Measurements from ENCODE around the gene DPY19L3. TPM values are rescaled to one million over a fixed set of nuclear protein-coding genes. Genes with fewer than 3 reads are reported as not detected.

DPY19L3 gene
- polyA plus RNA-seq, 1 donor from 2014 or later, result 26.7 TPM

- no peaks in the 10 kb centered on the region for H3F3A ChIP-seq (ENCODE audit: insufficient read depth, low read length, poor library complexity, severe bottlenecking)
- H3K9me3 ChIP-seq (ENCODE audit: low read length), result no peaks in the 10 kb centered on the region
- no peaks in the 10 kb centered on the region for H4K20me1 ChIP-seq (ENCODE audit: insufficient read depth)
- no peak overlapping the region for H3K4me2 ChIP-seq (ENCODE audit: low read length)
- H3K4me3 ChIP-seq (ENCODE audit: low read length), result no peak overlapping the region
- no peaks in the 10 kb centered on the region for H3K27me3 ChIP-seq (ENCODE audit: insufficient read depth, low read depth, low read length)
- H3K79me2 ChIP-seq (replicated peaks; ENCODE audit: insufficient read depth, low read length), result no peaks in the 10 kb centered on the region
- H3K27ac ChIP-seq (ENCODE audit: low read length), result no peak overlapping the region
- no peaks in the 10 kb centered on the region for H3K9me2 ChIP-seq (ENCODE audit: insufficient read depth, low read length)
- H3K9ac ChIP-seq (ENCODE audit: low read length), result no peak overlapping the region
- no peaks in the 10 kb centered on the region for H3K36me3 ChIP-seq (ENCODE audit: insufficient read depth, low read length)
- no peak overlapping the region for H2AFZ ChIP-seq (ENCODE audit: low read depth, low read length)
- TF ChIP-seq MXI1 (conservative IDR thresholded peaks at IDR 0.05; ENCODE audit: poor library complexity, severe bottlenecking) (no peak), REST (IDR thresholded peaks at IDR 0.05; ENCODE audit: borderline replicate concordance) (no peak), RAD21 (conservative IDR thresholded peaks at IDR 0.05) (no peak), EP300 (conservative IDR thresholded peaks at IDR 0.05; ENCODE audit: poor library complexity, severe bottlenecking) (no peak), CTCF (IDR thresholded peaks at IDR 0.05; ENCODE audit: poor library complexity, severe bottlenecking) (no peak), SMC3 (conservative IDR thresholded peaks at IDR 0.05; ENCODE audit: poor library complexity) (no peak), POLR2AphosphoS5 (IDR thresholded peaks at IDR 0.05) (no peak), TAF1 (IDR thresholded peaks at IDR 0.05; ENCODE audit: low read depth) (no peak), EZH2 (IDR thresholded peaks at IDR 0.05; ENCODE audit: borderline replicate concordance, insufficient read depth, low read length, poor library complexity, severe bottlenecking) (no peak)
Observed at GRCh38 chr19:32448026-32448425, 42.5 kb downstream of the DPY19L3 start.

GRCh38 chr19:32450217-32450616, 44.6 kb downstream of the DPY19L3 start:
- TF ChIP-seq POLR2AphosphoS5 (IDR thresholded peaks at IDR 0.05), result no peak
- TF ChIP-seq CTCF (IDR thresholded peaks at IDR 0.05; ENCODE audit: poor library complexity, severe bottlenecking), result no peak
- no peak for TF ChIP-seq RAD21 (conservative IDR thresholded peaks at IDR 0.05)
- TF ChIP-seq SMC3 (conservative IDR thresholded peaks at IDR 0.05; ENCODE audit: poor library complexity), result no peak
- no peak for TF ChIP-seq MXI1 (conservative IDR thresholded peaks at IDR 0.05; ENCODE audit: poor library complexity, severe bottlenecking)
- no peak for TF ChIP-seq TAF1 (IDR thresholded peaks at IDR 0.05; ENCODE audit: low read depth)
- TF ChIP-seq REST (IDR thresholded peaks at IDR 0.05; ENCODE audit: borderline replicate concordance), result no peak
- no peak for TF ChIP-seq EP300 (conservative IDR thresholded peaks at IDR 0.05; ENCODE audit: poor library complexity, severe bottlenecking)
- TF ChIP-seq EZH2 (IDR thresholded peaks at IDR 0.05; ENCODE audit: borderline replicate concordance, insufficient read depth, low read length, poor library complexity, severe bottlenecking), result no peak

More at GRCh38 chr19:32450217-32450616, 44.6 kb downstream of the DPY19L3 start:
- H3K27me3 ChIP-seq (ENCODE audit: insufficient read depth, low read depth, low read length), result no peaks in the 10 kb centered on the region
- H3K9me3 ChIP-seq (ENCODE audit: low read length), result no peaks in the 10 kb centered on the region
- H3K27ac ChIP-seq (ENCODE audit: low read length), result no peak overlapping the region
- H3K9ac ChIP-seq (ENCODE audit: low read length), result no peak overlapping the region
- no peaks in the 10 kb centered on the region for H3K9me2 ChIP-seq (ENCODE audit: insufficient read depth, low read length)
- no peaks in the 10 kb centered on the region for H3F3A ChIP-seq (ENCODE audit: insufficient read depth, low read length, poor library complexity, severe bottlenecking)
- no peaks in the 10 kb centered on the region for H3K79me2 ChIP-seq (replicated peaks; ENCODE audit: insufficient read depth, low read length)
- no peak overlapping the region for H3K4me3 ChIP-seq (ENCODE audit: low read length)
- no peaks in the 10 kb centered on the region for H3K36me3 ChIP-seq (ENCODE audit: insufficient read depth, low read length)
- no peaks in the 10 kb centered on the region for H4K20me1 ChIP-seq (ENCODE audit: insufficient read depth)
- no peak overlapping the region for H2AFZ ChIP-seq (ENCODE audit: low read depth, low read length)
- no peak overlapping the region for H3K4me2 ChIP-seq (ENCODE audit: low read length)

Measured in neural cell (in vitro differentiated cells).